ENCODE data around the gene CD247.
"Not testable (repeated sequence)": the region's sequence is repeated elsewhere in the genome, so short reads cannot be mapped to it uniquely, and the experiment has no call there.

Gene CD247

GRCh38 chr1:167518331-167518700 is at the start of gene CD247:
CD247 (minus strand) TSS chr1:167518529; CDS start chr1:167518465, 64 bp downstream.
- peak; percentile 77 for DNase-seq

- no peak for DNase-seq
Observed at GRCh38 chr1:167567663-167568062, 49.3 kb upstream of the CD247 start.

GRCh38 chr1:167566766-167567165 is 48.4 kb upstream of the CD247 start:
- DNase-seq, result no peak

- no peak for DNase-seq
Observed at GRCh38 chr1:167565922-167566321, 47.6 kb upstream of the CD247 start.

- no peak for DNase-seq
Observed at GRCh38 chr1:167564612-167565270, 46.4 kb upstream of the CD247 start.

- DNase-seq, result no peak
Observed at GRCh38 chr1:167563579-167564246, 45.4 kb upstream of the CD247 start.

- DNase-seq, result no peak
Observed at GRCh38 chr1:167562702-167563101, 44.4 kb upstream of the CD247 start.

DNA sequence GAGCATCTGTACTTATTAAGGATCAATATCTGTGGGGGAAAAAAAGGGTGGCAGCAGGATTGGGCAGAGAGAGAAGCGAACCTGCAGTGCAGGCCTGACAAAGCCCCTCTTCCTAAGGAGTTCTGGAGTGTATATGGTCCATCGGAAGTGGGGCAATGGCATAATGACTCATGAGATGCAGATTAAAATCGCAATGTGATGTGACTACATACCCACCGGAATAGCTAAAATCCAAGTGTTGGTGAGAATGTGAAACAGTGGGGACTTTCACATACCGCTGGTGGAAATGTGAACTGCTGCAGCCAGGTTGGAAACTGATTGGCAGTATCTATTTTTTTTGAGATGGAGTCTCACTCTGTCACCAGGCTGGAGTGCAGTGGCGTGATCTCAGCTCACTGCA is 43.4 kb upstream of the CD247 start:
- no peak for DNase-seq

GRCh38 chr1:167555971-167556714 is 37.8 kb upstream of the CD247 start:
- DNase-seq, result peak; percentile 75

DNA sequence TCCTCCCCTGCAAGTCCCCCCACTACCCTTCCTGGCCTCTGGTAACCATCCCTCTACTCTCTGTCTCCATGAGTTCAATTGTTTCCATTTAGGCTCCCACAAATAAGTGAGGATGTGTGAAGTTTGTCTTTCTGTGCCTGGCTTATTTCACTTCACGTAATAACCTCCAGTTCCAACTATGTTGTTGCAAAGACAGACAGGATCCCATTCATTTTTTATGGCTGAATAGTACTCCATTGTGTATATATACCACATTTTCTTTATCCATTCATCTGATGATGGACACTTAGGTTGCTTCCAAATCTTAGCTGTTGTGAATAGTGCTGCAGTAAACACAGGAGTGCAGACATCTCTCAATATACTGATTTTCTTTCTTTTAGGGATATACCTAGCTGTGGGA is 36.7 kb upstream of the CD247 start:
- DNase-seq, result not testable (repeated sequence)

- DNase-seq, result no peak
Observed at GRCh38 chr1:167554028-167554779, 35.9 kb upstream of the CD247 start.

- peak; percentile 86 for DNase-seq
Observed at GRCh38 chr1:167553136-167554027, 35.1 kb upstream of the CD247 start, which contains the start of gene CREG1. CREG1 (minus strand) TSS chr1:167553762.

- DNase-seq, result no peak
Observed at GRCh38 chr1:167551362-167551761, 33.0 kb upstream of the CD247 start.

GRCh38 chr1:167548059-167548932 is 30.0 kb upstream of the CD247 start:
- no peak for DNase-seq

GRCh38 chr1:167546935-167547334 is 28.6 kb upstream of the CD247 start:
- DNase-seq, result no peak

DNA sequence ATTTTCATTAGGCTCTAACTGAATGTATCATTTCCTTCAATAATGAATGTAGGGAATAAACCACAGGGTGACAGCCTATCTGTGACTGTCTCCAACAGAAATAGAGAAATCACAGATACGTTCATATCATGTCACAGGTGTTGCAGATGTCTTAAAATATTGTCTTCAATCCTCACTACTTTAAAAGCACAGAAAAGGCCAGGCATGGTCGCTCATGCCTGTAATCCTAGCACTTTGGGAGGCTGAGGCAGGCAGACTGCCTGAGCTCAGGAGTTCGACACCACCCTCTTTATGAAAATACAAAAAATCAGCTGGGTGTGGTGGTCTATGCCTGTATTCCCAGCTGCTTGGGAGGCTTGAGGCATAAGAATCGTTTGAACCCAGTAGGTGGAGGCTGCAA is 27.0 kb upstream of the CD247 start:
- no peak for DNase-seq

DNA sequence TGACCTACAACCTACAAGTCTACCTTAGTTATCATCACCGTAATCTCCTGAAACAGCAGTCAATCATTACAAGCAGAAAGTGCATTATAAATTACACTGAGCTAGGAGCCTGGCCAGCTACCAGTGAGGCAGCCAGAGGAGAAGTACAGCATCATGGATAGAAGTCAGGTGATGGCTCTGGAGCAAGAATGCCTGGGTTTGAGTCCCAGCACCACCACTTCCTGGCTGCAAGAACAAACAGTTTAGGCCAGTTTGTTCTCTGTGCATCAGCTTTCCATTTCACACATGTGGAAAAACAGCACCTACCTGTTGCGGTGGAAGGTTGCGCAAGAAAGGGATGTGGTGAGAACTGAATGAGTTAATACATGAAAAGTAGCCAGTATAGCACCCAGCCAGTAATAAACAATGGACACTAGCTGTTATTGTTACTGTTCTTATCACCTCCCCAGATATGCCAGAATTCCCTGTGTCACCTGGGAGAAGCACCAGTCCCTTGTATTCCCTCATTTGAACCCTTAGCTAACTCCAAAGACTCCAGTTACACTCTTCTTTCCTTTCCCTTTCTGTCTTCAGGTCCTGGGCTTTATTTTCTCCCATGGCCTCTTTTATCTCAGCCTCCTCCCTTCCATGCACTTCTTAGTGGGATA is 26.2 kb upstream of the CD247 start:
- DNase-seq, result no peak

DNA sequence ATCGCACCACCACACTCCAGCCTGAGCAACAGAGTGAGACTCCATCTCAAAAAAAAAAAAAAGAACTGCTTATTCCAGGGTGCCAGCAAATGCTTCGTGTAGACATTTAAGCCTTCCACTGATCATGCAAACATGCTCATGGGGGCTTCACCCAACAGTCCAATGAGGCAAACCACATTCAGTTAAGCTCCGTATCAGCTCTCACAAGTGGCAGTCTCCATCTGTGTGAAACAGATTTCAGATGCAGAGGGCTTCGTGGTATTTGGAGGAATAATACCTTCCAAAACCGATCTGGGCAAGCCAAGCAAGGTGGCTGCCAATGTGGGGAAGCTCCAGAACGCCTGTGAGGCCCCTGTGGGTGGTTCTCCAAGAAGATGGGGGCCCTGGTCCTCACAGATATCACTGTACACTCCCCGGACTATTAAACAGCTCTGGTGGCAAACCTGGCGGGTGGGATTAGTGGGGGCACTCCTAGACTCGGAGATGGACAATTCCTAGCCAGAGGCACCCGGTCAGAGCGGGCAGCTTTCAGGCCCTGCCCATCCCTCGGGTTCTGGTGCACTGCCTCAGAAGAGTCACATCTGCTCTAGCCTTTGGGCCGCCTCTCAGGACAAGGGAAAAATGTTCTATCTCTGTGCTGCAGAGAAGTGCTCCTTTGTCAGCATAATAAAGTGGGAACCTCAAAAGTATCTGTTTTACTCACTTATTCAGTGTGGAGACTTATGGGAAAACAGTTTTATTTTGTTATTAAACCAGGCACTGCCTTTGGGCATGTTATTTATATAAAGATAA is 25.1 kb upstream of the CD247 start:
- no peak for DNase-seq
